ENCODE data around the gene TRPM3. TPM values are rescaled to one million over a fixed set of nuclear protein-coding genes. Genes with fewer than 3 reads are reported as not detected.
A peak's percentile ranks its signal among the peaks of the same experiment; 100 is the strongest.

TRPM3 gene
- total and polyA plus RNA-seq, 2 of the 13 experiments (the other 11 are each of a cell fraction or from before 2014, with no cell fraction given): not detected

DNA sequence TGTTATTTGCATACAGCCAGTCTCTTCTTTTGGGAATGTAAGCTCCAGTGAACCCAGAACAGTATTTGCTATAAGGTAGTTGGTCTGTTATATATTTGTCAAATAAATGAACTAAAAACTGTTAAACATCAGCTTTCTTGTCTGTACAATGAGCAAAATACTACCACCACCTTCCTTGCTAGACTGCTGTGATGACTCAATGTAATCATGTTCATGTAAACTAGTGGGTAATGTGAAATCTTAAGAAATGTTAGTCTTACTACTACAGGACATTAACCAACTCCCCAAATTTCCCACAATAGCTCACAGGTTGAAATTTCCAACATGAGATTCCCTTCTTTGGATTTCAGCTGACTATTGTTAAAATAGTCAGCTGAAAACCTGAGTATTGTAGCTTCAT is 176.1 kb downstream of the TRPM3 start:
- ChIA-PET CTCF (ENCODE audit: low intra/inter-chr PET ratio, low total read pairs) (no interaction called here), POLR2A (no interaction called here)
- H3K9ac ChIP-seq (ENCODE audit: insufficient read depth, low read depth, low read length): no peak overlapping the region
- BruUV-seq (replicated peaks): no TSS peak
- no peak overlapping the region for H2AFZ ChIP-seq (ENCODE audit: low read length)
- no peaks in the 10 kb centered on the region for H3K9me3 ChIP-seq (ENCODE audit: low read length)
- H3K27me3 ChIP-seq (ENCODE audit: control insufficient read depth in 1 of 2, insufficient read depth in 2 of 2, low read length in 2 of 2): no peaks in the 10 kb centered on the region
- H3K4me2 ChIP-seq (ENCODE audit: low read depth, low read length): no peak overlapping the region
- intact Hi-C loops (cut with micrococcal nuclease; ENCODE audit: unreplicated experiment) (no loop called here), in situ Hi-C loops (cut with HindIII; ENCODE audit: extremely low pct_ligation_motif_present, low pct_unique_long_range_greater_than_20kb) (no loop called here)
- TF ChIP-seq MAFK (conservative IDR thresholded peaks at IDR 0.05 in 1 of 2, IDR thresholded peaks at IDR 0.05 in 1 of 2; ENCODE audit: low read length in 2 of 2): 0 out of 4 replicates have a peak, but pooled peaks of 1 of the 2 experiments have one; percentile 6
- TF ChIP-seq ZNF570 (CRISPR knock-in tag; IDR thresholded peaks at IDR 0.05; ENCODE audit: borderline replicate concordance): no peak
- H3K4me3 ChIP-seq (replicated peaks in 1 of 3; ENCODE audit: insufficient read depth in 1 of 3, low read depth in 2 of 3, low read length in 3 of 3): no peak overlapping the region
- ATAC-seq (no peak), DNase-seq (ENCODE audit: low spot score) (no peak), FAIRE-seq (no peak)
- H3K4me1 ChIP-seq (ENCODE audit: insufficient read depth, low read length): no peaks in the 10 kb centered on the region
- no peaks in the 10 kb centered on the region for H3K79me2 ChIP-seq (ENCODE audit: insufficient read depth, low read length)
- H3K36me3 ChIP-seq (replicated peaks in 1 of 2; ENCODE audit: control insufficient read depth in 1 of 2, insufficient read depth in 2 of 2, low read length in 2 of 2): no peaks in the 10 kb centered on the region
- H3K27ac ChIP-seq (ENCODE audit: extremely low read length, insufficient read depth, low read length): no peak overlapping the region
- no peaks in the 10 kb centered on the region for H4K20me1 ChIP-seq (ENCODE audit: insufficient read depth, low read length)

- H3K4me3 ChIP-seq (replicated peaks in 1 of 3; ENCODE audit: insufficient read depth in 1 of 3, low read depth in 2 of 3, low read length in 3 of 3): no peak overlapping the region
- ChIA-PET POLR2A (no interaction called here), CTCF (ENCODE audit: low intra/inter-chr PET ratio, low total read pairs) (no interaction called here)
- no peaks in the 10 kb centered on the region for H3K4me1 ChIP-seq (ENCODE audit: insufficient read depth, low read length)
- no peak overlapping the region for H2AFZ ChIP-seq (ENCODE audit: low read length)
- H3K27me3 ChIP-seq (ENCODE audit: control insufficient read depth in 1 of 2, insufficient read depth in 2 of 2, low read length in 2 of 2): no peaks in the 10 kb centered on the region
- no peak for TF ChIP-seq IKZF1 (IDR thresholded peaks at IDR 0.05)
- no peak overlapping the region for H3K4me2 ChIP-seq (ENCODE audit: low read depth, low read length)
- no TSS peak for BruUV-seq (replicated peaks)
- no peak for FAIRE-seq
- no peak overlapping the region for H3K9ac ChIP-seq (ENCODE audit: insufficient read depth, low read depth, low read length)
- no peaks in the 10 kb centered on the region for H3K79me2 ChIP-seq (ENCODE audit: insufficient read depth, low read length)
- intact Hi-C loops (cut with micrococcal nuclease; ENCODE audit: unreplicated experiment) (no loop called here), in situ Hi-C loops (cut with HindIII; ENCODE audit: extremely low pct_ligation_motif_present, low pct_unique_long_range_greater_than_20kb) (no loop called here)
- H3K9me3 ChIP-seq (ENCODE audit: low read length): no peaks in the 10 kb centered on the region
- H3K36me3 ChIP-seq (replicated peaks in 1 of 2; ENCODE audit: control insufficient read depth in 1 of 2, insufficient read depth in 2 of 2, low read length in 2 of 2): no peaks in the 10 kb centered on the region
- DNase-seq (ENCODE audit: low spot score): no peak
- H3K27ac ChIP-seq (ENCODE audit: extremely low read length, insufficient read depth, low read length): no peak overlapping the region
- WGBS (ENCODE audit: low lambda C conversion rate): 0% methylated on average over 4 of the region's 4 CpGs
- no peaks in the 10 kb centered on the region for H4K20me1 ChIP-seq (ENCODE audit: insufficient read depth, low read length)
- ATAC-seq: no peak
Measured at GRCh38 chr9:70941191-70941590, 180.2 kb downstream of the TRPM3 start.

GRCh38 chr9:70940605-70941004 is 180.8 kb downstream of the TRPM3 start:
- H3K4me1 ChIP-seq (ENCODE audit: insufficient read depth, low read length): no peaks in the 10 kb centered on the region
- no peak overlapping the region for H3K4me3 ChIP-seq (replicated peaks in 1 of 3; ENCODE audit: insufficient read depth in 1 of 3, low read depth in 2 of 3, low read length in 3 of 3)
- no peak for FAIRE-seq
- ATAC-seq: no peak
- CTCF ChIA-PET (ENCODE audit: low intra/inter-chr PET ratio, low total read pairs): no interaction called here
- intact Hi-C loops (cut with micrococcal nuclease; ENCODE audit: unreplicated experiment) (no loop called here), in situ Hi-C loops (cut with HindIII; ENCODE audit: extremely low pct_ligation_motif_present, low pct_unique_long_range_greater_than_20kb) (no loop called here)
- H3K79me2 ChIP-seq (ENCODE audit: insufficient read depth, low read length): no peaks in the 10 kb centered on the region
- WGBS (ENCODE audit: low lambda C conversion rate): 44% methylated on average over 2 of the region's 2 CpGs
- H4K20me1 ChIP-seq (ENCODE audit: insufficient read depth, low read length): no peaks in the 10 kb centered on the region
- H3K27me3 ChIP-seq (ENCODE audit: control insufficient read depth in 1 of 2, insufficient read depth in 2 of 2, low read length in 2 of 2): no peaks in the 10 kb centered on the region
- H3K4me2 ChIP-seq (ENCODE audit: low read depth, low read length): no peak overlapping the region
- no peaks in the 10 kb centered on the region for H3K9me3 ChIP-seq (ENCODE audit: low read length)
- H3K36me3 ChIP-seq (replicated peaks in 1 of 2; ENCODE audit: control insufficient read depth in 1 of 2, insufficient read depth in 2 of 2, low read length in 2 of 2): no peaks in the 10 kb centered on the region
- BruUV-seq (replicated peaks): no TSS peak
- no peak overlapping the region for H3K9ac ChIP-seq (ENCODE audit: insufficient read depth, low read depth, low read length)
- no peak for DNase-seq (ENCODE audit: low spot score)
- no peak overlapping the region for H3K27ac ChIP-seq (ENCODE audit: extremely low read length, insufficient read depth, low read length)
- H2AFZ ChIP-seq (ENCODE audit: low read length): no peak overlapping the region
- POLR2A ChIA-PET: no interaction called here
- TF ChIP-seq ZBTB34 (CRISPR knock-in tag; IDR thresholded peaks at IDR 0.05) (no peak), NFYC (CRISPR knock-in tag; IDR thresholded peaks at IDR 0.05) (no peak)

Data from HepG2 (cell line).